Measurements from ENCODE around the gene GABBR2.

GABBR2 gene

DNA sequence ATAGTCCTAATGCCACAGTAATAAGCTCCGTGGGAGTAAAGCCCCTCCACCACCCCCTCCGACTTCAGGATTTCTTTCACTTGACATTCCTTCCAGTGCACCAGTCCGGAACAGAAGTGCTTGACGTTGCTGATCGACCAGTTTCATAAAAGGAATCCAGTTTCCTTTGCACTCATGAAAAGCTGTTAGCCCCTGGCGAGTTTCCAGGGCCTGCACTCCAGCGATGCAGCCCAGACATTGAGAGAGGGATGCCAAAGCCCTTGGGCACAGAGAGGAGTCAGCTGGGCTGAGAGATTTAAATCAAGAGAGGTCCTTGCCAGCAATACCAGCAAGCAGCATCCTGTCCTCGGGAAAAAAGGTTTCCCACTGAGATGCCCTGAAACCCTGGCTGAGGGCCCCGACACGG is 170.1 kb downstream of the GABBR2 start:
- DNase-seq, result no peak
- in situ Hi-C loops (cut with HindIII; ENCODE audit: low pct_ligation_motif_present, low pct_unique_long_range_greater_than_20kb, low sequenced_read_pairs), result no loop called here

DNA sequence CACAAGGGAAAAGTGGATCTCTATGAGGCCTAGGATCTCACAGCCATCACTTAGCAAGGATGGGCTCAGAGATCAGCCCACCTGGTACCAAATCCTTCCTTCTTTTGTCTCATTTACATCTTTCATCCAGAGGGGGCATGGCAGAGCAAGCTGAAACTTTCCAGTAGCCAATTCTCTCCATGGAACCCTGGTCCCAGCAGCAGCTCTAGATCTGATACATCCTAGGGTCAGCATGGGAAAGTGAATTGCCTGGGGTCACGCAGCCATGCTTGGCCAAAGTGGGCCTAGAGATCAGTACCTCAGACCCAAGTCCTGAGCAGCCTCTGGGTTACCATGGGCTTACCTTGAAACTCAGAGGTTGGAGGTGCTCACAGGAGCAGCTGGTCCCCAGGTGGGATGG is 170.5 kb downstream of the GABBR2 start:
- no peak for DNase-seq
- in situ Hi-C loops (cut with HindIII; ENCODE audit: low pct_ligation_motif_present, low pct_unique_long_range_greater_than_20kb, low sequenced_read_pairs), result no loop called here

DNA sequence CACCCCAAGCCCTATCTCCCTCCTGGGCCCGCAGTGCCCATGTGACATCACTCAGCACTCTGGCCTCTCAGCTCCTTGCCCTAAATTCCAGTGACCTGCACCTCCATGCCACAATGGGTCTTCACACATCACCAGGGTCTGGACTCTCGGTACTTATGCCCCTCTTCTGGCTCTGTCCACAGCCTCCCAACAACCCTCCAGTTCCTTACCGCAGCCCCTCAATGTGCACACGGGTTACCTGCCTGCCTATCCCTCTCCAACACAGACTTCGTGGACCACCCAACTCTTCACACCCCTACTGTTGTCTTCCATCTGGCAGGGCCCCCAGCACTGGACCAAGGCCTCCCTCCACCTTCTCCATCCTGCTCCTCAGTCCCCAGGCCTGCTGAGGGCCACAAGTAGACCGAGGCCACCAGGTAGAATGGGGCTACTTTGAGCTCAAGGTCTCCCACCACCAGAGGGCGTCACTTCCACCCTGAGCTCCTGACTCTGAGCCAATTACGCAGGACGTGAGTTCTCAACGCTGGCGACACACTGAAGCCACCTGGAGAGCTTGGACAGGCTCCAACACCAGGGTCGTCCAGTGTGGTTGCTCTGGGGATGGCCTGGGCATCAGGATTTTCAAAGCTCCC is 172.1 kb downstream of the GABBR2 start:
- peak; percentile 19 for DNase-seq
- in situ Hi-C loops (cut with HindIII; ENCODE audit: low pct_ligation_motif_present, low pct_unique_long_range_greater_than_20kb, low sequenced_read_pairs), result no loop called here

DNA sequence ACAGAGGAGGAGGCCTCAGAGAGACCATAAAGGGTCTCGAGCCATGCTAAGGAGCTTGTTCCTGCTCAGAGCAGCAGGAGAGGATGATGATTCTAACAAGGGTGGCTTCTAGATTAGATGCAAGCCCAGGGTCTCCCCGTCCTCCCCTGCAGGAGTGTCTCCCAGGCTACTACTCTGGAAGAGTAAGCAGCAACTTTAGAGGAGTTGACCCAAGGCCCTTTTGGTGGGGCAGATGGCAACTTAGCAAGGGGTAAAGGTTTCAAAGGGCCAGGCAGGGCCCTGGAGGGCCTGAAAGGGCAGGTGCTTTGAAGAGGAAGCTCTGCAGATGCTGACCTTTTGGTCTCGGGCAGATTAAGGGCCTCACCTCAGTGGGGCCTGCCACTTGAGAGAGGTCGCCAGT is 174.9 kb downstream of the GABBR2 start:
- in situ Hi-C loops (cut with HindIII; ENCODE audit: low pct_ligation_motif_present, low pct_unique_long_range_greater_than_20kb, low sequenced_read_pairs), result no loop called here
- no peak for DNase-seq

DNA sequence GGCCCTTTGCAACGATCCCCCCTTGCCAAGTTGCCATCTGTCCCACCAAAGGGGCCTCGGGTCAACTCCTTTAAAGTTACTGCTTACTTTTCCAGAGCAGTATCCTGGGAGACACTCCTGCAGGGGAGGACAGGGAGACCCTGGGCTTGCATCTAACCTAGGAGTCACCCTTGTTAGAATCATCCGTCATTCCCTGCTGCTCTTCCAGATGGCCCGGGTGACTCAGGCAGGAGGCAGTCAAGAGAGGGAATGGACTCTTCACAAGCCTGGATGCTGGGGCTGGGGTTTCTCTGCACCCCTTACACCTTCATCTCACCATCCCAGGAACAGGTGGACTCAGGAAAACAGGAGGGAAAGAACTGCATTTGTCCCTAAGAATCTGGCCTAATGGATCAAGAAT is 175.6 kb downstream of the GABBR2 start:
- DNase-seq, result no peak
- in situ Hi-C loops (cut with HindIII; ENCODE audit: low pct_ligation_motif_present, low pct_unique_long_range_greater_than_20kb, low sequenced_read_pairs), result no loop called here

DNA sequence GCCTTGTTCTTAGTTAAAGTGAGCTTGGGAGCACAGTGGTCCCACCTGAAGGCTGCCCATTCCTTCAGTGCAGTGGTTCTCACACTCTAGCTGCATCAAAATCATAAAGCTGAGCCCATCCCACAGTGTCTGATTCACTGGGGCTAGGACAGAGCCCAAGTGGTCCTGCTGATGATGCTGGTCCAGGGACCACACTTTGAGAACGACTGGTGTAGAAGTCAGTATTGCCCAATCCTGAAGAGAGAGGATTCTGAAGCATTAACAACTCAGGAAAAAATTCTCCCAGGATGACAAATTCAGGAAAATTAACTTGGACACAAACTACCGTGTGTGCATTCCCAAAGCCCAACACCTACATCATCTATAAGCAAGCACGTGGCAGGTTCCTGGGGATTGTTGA is 176.2 kb downstream of the GABBR2 start:
- DNase-seq, result no peak
- in situ Hi-C loops (cut with HindIII; ENCODE audit: low pct_ligation_motif_present, low pct_unique_long_range_greater_than_20kb, low sequenced_read_pairs), result no loop called here

DNA sequence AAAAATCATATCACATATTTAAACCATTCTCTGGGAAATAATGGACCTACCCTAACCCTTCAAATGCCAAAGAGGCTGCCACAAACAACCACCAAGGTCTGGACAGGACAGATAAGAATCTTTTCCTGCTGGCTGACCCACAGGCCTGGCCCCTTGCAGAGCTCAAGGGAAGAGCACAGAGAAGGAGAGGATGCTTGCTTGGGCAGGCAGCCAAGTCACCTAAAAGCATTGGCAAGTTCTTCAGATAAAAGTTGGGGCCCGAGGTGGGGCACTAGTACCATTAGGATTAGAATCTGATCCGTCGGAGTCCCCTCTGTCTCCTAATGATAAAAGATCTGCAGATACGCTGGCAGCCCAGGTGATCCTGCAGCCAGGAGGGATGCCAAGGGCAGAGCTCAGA is 176.6 kb downstream of the GABBR2 start:
- in situ Hi-C loops (cut with HindIII; ENCODE audit: low pct_ligation_motif_present, low pct_unique_long_range_greater_than_20kb, low sequenced_read_pairs), result no loop called here
- DNase-seq, result no peak

DNA sequence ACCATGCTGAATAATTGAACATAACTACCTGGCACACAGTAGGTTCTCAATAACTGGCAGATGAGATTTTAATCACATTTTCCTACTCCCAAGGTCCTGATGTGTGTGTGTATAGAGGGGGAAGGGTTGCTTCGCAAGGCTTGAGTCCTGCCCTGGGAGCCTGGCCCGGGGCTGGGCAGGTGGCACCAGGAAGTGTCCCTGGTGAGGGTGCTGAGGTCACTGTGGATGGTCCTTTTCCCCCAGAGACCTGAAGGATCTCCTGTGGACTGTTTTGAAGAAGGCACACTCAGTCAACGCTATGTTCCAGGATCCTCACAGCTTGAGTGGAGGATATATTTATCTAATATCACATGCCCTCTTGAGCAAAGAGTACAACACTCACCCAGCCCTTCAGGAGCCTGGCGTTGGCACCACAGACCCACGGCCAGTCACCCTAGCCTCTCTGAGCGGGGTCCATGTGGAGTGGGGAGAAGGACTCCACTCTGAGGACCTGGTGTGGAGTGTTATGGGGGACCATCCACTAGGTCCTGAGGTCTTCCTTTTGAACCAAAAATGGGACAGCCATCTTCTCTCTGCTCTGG is 177.8 kb downstream of the GABBR2 start:
- in situ Hi-C loops (cut with HindIII; ENCODE audit: low pct_ligation_motif_present, low pct_unique_long_range_greater_than_20kb, low sequenced_read_pairs), result no loop called here
- no peak for DNase-seq

DNA sequence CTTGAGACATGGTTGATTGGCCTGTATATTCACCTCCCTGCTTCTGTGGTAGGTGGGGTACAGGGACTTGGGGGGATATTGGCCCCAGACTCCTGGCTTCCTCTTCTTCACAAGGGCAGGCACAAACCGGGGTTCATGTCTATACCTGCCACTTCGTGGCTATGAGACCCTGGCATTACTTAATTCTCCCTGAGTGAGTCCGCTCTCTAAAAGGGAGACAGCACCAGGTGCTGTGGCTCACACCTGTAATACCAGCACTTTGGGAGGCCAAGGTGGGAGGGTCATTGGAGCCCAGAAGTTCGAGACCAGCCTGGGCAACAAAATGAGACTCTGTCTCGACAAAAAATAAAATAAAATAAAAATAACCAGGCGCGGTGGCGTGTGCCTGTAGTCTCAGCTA is 178.5 kb downstream of the GABBR2 start:
- DNase-seq, result no peak
- in situ Hi-C loops (cut with HindIII; ENCODE audit: low pct_ligation_motif_present, low pct_unique_long_range_greater_than_20kb, low sequenced_read_pairs), result no loop called here

DNA sequence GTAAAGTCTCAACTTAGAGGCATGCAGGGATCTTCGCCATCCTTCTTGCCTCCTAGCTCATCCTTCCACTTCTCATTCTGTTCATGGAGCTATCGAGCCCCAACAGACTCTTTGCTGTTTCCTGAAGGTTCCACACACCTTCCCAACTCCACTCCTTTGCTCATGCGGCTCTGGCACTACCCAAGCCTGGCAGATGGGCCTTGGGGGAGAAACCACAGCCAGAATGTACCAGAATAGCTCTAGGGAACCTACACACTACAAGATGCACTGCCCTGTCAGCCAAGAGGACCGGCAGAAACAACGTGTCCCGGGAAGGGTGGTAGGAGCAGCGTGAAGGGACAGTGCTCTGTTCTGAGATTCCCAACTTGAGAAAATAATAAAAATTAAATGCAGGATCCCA is 178.9 kb downstream of the GABBR2 start:
- no peak for DNase-seq
- in situ Hi-C loops (cut with HindIII; ENCODE audit: low pct_ligation_motif_present, low pct_unique_long_range_greater_than_20kb, low sequenced_read_pairs), result no loop called here

DNA sequence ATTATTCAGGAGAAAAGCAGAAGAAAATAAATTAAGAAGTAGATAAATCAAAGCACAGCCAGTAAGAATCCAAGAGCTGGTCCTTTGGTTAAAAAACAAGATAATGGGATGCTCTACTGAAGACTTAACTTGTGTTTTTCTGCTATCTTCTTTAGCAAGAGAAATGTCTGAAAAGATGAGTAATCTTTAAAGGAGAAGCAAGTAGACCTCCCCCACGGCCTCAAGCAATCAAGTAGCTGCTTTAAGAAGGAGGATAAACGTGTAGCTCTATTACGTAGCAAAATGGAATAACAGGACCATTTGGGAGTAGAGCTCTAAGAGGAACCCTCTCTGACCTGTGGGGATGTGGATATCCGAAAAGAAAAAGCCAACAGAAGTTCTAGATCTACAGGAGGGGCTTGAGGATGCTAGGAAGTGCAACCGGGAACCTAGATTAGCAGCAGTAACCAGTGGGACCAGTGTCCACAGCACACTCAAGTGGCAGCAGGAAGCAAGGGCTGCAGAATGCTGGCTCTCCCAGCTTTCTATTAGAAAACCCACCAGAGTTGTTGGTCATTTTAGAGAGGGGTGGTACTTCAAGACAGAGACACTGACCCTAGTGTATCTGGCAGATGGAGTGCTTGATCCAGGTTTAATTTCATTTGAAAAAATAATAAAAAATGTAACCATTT is 185.4 kb downstream of the GABBR2 start:
- in situ Hi-C loops (cut with HindIII; ENCODE audit: low pct_ligation_motif_present, low pct_unique_long_range_greater_than_20kb, low sequenced_read_pairs), result no loop called here
- DNase-seq, result peak; percentile 31

DNA sequence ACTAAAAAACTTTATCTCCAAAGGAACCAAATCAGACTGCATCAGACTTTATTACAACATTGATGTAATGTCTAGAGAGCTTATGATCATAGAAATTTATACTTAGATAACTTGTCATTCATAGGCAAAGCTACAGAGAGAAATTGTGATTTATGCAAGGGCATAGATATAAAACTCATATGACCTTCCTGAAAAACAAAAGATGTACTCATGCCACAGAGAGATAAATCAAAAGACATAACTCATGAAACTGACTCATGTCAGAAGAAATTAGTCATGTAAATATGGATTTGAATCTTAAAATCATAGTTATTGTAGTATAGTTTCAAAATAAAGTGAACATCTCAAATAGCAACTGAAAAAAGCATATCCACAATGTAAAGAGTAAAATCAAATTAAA is 186.2 kb downstream of the GABBR2 start:
- in situ Hi-C loops (cut with HindIII; ENCODE audit: low pct_ligation_motif_present, low pct_unique_long_range_greater_than_20kb, low sequenced_read_pairs), result no loop called here
- no peak for DNase-seq

DNA sequence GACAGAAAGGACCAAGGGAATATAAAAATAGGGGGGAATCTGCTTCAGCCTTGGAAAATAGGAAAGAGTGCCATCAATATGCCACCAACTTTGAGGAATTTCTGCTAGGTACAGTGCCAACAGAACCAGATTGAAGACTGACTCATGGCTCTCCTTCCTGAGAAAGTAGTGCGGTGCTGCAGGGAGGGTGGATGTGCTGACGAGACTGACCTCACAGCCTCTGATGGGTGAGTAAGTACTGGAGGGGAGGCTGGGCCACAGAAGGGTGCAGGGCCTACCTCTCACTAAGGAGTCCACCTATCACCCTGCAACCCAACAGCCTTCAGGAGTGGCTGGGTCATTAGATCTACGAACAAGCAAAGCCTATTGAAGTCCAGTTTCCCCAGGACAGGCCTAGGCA is 187.6 kb downstream of the GABBR2 start:
- no peak for DNase-seq
- in situ Hi-C loops (cut with HindIII; ENCODE audit: low pct_ligation_motif_present, low pct_unique_long_range_greater_than_20kb, low sequenced_read_pairs), result no loop called here

DNA sequence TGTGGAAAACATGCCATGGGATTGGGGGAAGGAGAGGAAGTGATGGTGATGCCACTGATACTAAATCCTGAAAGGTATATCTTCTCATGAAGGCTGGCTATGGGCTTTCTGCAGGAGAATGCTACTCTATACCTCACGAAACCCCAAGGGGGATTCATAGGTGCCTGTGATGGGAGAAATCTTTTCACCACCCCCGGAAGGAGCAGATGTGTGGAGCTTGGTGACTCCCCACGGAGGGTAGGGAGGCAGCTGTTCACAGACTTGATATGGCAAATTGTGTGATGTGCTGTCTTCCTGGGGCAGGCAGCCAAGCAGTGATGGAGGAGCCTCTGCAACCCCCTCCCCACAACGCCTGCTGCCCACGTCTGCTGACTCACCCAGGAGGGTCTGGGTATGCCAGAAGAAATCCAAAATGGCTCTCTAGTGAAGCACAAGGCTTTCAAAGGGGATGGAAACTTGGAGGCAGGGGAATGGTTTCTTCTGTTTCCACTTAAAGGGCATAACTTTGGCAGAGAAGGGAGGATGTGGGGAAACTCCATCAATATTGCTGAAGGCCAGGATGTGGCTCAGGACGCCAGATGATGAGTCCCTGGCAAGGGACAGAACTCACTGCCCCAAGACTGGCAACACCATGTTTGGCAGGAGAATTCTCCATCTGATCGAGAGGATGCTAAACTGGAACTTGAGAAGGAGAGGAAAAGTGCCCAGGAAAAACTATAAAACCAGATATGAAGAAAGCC is 188.3 kb downstream of the GABBR2 start:
- in situ Hi-C loops (cut with HindIII; ENCODE audit: low pct_ligation_motif_present, low pct_unique_long_range_greater_than_20kb, low sequenced_read_pairs), result no loop called here
- no peak for DNase-seq

DNA sequence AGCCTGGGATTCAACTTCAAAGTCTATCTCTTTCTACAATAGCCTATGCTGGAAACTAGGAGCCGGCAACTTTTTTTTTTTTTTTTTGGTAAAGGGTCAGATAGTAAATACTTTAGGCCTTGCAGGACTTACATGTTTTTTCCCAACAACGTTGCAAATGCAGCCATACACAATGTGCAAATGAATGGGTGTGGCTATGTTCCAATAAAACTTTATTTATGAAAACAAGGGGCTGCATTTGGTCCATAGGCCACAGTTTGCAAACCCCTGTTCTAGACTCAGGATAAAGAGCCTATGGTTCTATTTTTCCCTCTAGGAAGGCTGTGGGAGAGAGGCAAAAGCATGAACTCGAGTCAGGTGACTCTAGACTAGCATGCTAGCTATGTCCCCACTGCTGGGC is 189.1 kb downstream of the GABBR2 start:
- DNase-seq, result no peak
- in situ Hi-C loops (cut with HindIII; ENCODE audit: low pct_ligation_motif_present, low pct_unique_long_range_greater_than_20kb, low sequenced_read_pairs), result no loop called here

DNA sequence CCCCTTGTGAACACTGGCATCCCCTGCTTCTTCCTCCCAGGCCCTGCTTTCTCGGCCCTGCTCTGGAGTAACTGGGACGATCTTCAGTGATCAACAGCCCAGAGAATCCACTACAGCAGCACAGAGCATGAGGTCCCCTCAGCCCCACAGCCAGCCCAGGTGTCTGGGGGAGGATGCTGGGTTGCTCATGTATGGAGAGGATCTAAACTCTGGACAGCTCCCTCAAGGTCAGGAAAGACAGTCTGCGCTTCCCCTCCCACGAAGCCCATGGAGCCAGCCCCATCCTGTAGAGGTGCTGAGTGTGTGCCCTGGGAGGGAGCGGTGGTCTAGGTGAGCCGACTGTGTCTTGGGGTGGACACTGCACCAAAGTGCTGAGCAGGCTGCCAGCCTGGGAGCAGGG is 190.2 kb downstream of the GABBR2 start:
- no peak for DNase-seq
- in situ Hi-C loops (cut with HindIII; ENCODE audit: low pct_ligation_motif_present, low pct_unique_long_range_greater_than_20kb, low sequenced_read_pairs), result no loop called here

DNA sequence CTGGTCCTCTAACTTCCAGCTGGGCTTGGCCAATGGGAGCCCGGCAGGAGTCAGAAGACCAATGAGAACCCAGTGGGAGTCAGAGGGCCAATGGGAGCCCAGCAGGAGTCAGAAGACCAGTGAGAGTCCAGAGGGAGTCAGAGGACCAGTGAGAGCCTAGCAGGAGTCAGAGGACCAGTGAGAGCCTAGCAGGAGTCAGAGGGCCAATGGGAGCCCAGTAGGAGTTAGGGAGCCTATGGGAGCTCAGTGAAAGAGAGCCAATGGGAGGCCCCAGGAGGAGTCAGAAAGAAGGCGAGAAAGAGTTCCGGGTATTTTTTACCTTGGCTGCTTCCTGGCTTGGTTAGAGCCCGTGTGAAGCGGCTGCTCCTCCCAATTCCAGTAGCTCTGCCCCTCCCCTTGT is 191.0 kb downstream of the GABBR2 start:
- in situ Hi-C loops (cut with HindIII; ENCODE audit: low pct_ligation_motif_present, low pct_unique_long_range_greater_than_20kb, low sequenced_read_pairs), result no loop called here
- no peak for DNase-seq

DNA sequence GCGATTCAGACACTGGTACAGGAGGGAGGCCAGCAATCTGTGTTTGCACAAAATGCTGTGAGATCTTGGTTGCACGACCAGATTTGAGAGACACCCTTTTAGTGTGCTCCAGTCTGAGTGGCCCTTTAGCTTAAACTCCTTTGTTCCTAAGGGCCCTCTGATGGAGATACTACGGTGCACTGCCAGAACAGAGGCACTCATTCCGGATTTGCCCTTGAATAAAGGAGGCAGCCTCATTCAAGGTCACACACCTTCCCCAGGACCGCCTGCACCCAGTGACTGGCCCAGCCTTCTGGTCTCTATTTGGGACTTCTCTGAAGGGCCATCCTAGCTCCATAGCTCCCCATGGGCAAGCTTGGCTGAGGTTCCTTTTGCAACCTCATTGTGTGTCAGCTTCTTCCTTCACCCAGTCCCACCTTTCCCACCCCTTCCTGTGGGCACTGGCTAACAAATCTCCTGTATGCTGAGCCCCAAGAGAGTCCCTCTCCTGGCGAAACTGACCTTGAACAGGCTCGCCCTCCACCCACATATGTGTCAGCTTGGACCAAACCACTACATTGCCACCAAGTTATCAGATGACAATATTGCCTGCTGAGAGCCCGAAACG is 191.7 kb downstream of the GABBR2 start:
- no peak for DNase-seq
- in situ Hi-C loops (cut with HindIII; ENCODE audit: low pct_ligation_motif_present, low pct_unique_long_range_greater_than_20kb, low sequenced_read_pairs), result no loop called here

DNA sequence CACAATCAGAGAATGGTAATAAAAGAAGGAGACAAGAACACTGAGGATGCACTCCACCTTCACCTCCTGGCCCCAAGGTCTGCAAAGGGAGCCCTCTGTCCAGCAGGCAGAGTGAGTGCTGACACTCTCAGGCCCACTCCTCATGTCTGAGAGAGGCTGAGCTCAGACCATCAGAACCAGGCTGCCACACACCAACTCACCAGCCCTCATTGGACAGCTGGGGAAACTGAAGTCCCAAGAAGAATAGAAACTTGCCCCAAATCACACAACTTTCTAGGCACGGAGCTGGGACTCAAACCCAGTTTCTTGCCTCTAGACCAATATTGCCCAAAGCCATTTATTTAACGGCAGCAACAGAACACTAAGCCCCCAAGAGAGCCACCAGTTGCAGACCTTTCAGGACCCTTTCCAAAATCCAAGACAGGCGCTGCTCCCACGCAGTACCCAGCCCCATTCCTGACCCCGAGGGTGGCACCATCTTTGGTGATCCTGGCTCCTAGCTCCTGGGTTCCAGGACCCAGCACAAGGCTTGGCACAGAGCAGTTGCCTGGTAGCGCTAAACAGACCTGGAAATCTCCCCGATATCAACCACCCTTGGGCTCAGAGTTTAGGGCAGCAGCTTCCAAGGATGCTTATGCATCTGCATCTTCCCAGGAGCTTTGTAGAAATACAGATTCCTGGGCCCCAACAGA is 192.4 kb downstream of the GABBR2 start:
- in situ Hi-C loops (cut with HindIII; ENCODE audit: low pct_ligation_motif_present, low pct_unique_long_range_greater_than_20kb, low sequenced_read_pairs), result no loop called here
- DNase-seq, result no peak
